GM19351 (cell line): ENCODE data around the gene RAPGEF4.

Experiments
- ATAC-seq: cut with Tn5 transposase; IDR thresholded peaks from one replicate; pipeline ENCODE4 v1.9.1; 2021; ENCODE audit warnings: mild to moderate bottlenecking, moderate library complexity; ENCODE audit not compliant: unreplicated experiment

RAPGEF4 gene

DNA sequence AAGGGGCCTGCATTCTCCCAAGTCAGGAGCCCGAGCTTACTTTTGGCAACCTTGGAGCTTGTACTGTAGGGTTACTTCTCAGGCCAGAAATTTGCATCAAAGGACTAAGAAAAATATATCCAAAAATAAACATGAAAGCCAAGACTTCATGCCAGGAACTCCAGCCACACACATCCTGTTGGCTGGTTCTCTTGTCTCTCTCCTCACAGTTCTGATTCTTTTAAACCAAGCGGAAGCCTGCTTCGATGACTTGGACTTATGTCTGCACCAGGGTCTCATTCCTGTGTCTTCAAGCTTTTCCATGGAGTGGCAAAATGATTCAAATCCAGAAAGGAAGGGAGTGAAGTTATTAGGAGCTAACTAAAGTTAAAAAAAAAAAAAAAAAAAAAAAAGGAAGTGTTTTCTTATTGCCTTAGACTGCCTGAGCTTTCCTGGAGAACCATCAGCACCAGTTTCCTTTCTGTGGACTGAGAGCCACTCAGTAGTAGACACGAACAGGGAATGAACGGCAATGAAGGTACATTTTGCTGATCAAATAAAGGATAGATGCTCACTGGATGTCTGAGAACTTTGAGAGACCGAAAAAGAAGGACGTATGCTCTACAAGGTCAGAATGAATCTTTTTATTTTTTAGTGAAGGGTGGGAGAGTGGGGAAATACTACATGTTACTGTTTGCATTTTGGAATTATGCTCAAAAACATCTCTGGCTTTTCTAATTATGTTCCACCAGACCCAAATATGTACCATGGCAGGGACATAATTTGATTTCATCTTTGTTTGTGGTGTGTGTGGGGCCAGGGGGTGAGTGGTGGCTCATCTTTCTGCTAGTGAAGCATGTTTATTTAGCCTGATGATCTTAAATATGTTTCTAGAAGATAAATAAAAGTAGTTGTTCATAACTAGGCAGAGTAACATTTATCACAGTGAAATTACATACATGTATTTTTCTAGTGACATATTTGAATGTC, 86.0 kb downstream of the RAPGEF4 start:
- no peak for ATAC-seq

DNA sequence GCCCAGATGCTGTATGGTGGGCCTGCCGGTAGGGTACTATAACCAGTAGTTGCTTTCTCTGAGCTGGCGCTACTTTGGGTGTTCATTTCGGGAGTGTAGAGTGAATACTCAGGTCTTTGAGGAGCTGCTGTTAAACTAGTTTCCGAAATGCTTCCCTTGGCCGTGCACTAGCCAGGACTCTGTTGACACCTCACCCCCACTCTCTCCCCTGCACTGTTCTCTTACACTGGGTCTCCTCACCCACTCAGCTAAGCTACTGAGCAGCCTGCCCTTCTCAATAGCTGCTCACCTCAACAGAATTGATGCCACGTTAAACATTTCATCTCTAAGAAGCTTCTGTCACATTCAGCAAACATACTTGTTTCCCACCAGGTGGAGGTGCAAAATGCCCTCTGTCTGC, 86.9 kb downstream of the RAPGEF4 start:
- no peak for ATAC-seq

DNA sequence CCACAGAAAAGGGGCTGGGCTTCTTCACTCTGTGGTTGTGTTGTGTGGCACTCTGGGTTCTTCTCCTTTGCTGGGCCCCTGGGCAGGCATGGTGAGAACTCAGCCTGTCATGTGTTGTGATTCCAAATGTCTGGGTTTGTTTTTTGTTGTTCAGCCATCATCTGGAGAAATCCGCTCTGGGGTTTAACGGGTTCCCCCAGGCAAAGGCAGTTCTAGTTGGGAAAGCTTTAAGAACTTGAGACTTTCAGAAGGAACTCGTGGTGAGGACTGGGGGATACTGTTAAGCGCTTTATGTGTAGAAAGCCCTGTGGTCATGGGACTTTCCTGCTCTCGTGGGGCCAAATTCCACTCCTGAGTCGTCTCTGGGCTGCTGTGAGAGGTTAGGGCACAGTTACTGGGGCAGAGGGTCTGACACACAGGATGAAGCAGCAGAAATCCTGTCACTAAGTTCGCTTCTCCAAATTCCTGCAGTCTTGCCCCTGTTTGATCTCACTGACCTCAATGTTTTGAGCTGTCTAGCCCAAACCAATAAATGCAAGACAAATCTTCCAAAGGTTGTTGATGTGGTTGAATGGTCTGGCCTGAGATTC, 87.7 kb downstream of the RAPGEF4 start:
- no peak for ATAC-seq

DNA sequence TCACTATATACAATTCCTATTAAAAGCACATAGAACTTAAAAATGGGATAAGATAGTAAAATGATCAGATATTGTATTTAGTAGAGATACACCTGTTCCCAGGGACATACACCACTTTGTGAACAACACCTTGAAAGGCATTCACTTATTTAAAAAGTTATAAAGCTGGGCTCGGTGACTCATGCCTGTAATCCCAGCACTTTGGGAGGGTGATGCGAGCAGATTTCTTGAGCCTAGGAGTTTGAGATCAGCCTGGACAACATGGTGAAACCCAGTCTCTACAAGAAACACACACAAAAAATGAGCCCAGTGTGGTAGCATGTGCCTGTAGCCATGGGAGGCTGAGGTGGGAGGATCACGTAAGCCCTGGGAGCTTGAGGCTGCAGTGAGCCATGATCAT, 90.9 kb downstream of the RAPGEF4 start:
- no peak for ATAC-seq

GRCh38 chr2:172829229-172829628, 93.6 kb downstream of the RAPGEF4 start:
- ATAC-seq = no peak

GRCh38 chr2:172830482-172830881, 94.8 kb downstream of the RAPGEF4 start:
- no peak for ATAC-seq

DNA sequence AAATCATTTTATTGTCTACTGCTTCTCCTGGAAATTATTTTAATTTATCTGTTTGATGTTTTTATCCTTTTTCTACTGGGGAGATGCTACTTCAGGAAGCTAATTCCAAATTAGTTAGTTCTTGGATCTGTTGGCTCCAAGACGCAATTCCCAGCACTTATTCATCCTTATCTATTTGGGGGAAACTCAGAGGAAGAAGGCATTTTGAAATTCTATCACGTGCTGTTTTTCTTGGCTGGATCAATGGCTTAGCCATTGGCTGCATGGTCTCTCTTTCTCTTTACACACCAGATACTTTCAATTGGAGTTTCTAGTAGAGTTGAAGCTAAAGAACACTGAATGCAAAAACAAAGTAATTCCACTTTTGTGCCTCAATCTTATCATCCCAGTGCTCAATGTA, 98.3 kb downstream of the RAPGEF4 start:
- ATAC-seq = no peak

GRCh38 chr2:172834881-172835280, 99.2 kb downstream of the RAPGEF4 start:
- no peak for ATAC-seq

- no peak for ATAC-seq
Measured at GRCh38 chr2:172836347-172836821, 100.7 kb downstream of the RAPGEF4 start.

GRCh38 chr2:172836827-172837226, 101.2 kb downstream of the RAPGEF4 start:
- no peak for ATAC-seq

GRCh38 chr2:172839446-172839845, 103.8 kb downstream of the RAPGEF4 start:
- no peak for ATAC-seq

- ATAC-seq = no peak
Measured at GRCh38 chr2:172842511-172843265, 107.0 kb downstream of the RAPGEF4 start.

GRCh38 chr2:172843266-172843582, 107.6 kb downstream of the RAPGEF4 start:
- ATAC-seq = no peak

- no peak for ATAC-seq
Measured at GRCh38 chr2:172843902-172844715, 108.5 kb downstream of the RAPGEF4 start.

DNA sequence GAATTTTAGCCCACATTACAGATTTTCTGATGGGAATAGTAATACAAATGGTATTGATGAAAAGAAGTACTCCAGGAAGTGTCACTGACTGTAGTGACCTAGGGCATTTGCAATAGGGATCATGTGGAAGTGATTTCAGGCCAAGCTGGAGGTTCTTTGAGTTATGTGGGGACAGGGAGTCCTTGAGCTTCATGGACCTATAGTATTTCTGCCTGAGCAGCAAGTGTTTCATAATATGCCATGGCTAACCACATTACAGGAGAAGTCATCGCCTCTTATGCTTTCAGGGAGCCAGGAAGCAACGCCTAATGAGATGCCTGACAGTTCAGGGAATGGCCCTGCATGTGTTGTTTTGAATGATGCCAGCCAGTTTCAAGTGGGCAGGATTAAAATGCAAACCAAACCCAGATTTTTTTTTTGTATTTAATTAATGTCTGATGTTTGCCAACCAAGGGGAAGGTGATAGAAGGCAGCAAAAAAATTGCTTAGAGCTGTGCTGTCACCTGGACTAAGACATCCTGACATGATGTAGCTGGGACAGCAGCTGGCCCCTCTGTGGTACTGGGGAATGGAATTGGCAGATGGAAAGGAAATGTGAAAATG, 109.5 kb downstream of the RAPGEF4 start:
- no peak for ATAC-seq

GRCh38 chr2:172846551-172846950, 110.9 kb downstream of the RAPGEF4 start:
- ATAC-seq = no peak

DNA sequence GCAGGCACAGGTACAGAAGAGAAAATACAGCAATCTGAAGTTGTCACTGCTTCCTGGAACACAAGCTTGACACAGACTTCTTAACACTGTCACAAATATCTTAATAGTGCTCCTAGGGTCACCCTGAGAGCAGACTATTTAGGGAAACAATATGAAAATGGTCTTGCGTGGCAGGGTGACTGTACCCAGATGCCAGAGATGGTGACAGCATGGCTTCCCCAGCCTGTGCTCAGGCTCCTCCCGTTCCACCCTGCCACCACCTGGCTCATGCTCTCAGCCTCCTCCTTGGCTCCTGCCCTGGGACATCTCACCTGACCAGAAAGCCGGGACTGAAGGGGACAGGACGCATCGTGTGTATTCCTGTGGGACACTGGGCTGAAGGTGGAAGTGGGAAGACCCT, 111.5 kb downstream of the RAPGEF4 start:
- no peak for ATAC-seq

- ATAC-seq = no peak
Measured at GRCh38 chr2:172848519-172848918, 112.9 kb downstream of the RAPGEF4 start.

- ATAC-seq = no peak
Measured at GRCh38 chr2:172849519-172850217, 114.0 kb downstream of the RAPGEF4 start.

DNA sequence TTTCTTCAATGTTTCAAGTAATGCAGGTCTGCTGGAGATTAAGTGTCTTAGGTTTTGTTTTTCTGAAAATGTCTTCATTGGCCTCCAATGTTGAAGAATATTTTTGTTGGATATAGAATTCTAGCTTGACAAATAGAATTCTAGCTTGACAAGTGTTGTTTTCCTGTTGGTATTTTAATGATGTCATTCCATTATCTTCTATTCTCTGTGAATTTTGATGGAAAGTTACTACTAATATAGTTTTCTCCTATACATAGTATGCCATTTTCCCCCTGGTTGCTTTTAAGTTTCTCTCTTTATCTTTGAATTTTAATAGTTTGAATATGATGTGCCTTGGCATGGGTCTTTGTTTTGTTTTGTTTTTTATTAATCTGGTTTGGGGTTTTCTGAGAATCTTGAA, 119.9 kb downstream of the RAPGEF4 start:
- no peak for ATAC-seq
